ENCODE data around the gene ASB13.
A peak's percentile ranks its signal among the peaks of the same experiment; 100 is the strongest.

Gene ASB13

GRCh38 chr10:5666008-5666840, at the start of gene ASB13:
TSS of gene ASB13 (minus strand) at chr10:5666595. CDS start at chr10:5666551, 44 bp downstream.
- peak in 1 of 3 donors; percentile 38 for DNase-seq (ENCODE audit: low read depth in 3 of 3)

- DNase-seq (ENCODE audit: low read depth in 3 of 3), result no peak
Observed at GRCh38 chr10:5711642-5712041, 45.2 kb upstream of the ASB13 start.

GRCh38 chr10:5710859-5711258, 44.5 kb upstream of the ASB13 start:
- no peak for DNase-seq (ENCODE audit: low read depth in 3 of 3)

GRCh38 chr10:5709865-5710264, 43.5 kb upstream of the ASB13 start:
- no peak for DNase-seq (ENCODE audit: low read depth in 3 of 3)

DNA sequence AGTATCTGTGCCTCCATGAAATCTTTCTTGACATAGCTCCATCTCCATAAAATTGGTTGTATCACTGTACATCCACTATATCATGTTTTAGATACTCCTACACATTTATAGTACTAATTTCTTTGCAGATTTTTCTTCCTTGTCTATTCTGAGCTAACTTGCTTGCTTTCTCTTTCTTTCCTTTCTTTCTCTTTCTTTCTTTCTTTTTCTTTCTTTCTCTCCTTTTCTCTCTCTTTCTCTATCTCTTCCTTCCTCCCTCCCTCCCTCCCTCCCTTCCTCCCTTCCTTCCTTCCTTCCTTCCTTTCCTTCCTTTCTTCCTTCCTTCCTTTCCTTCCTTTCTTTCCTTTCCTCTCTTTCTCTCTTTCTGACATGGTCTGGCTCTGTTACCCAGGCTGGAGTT, 42.0 kb upstream of the ASB13 start:
- DNase-seq (ENCODE audit: low read depth in 3 of 3), result no peak

DNA sequence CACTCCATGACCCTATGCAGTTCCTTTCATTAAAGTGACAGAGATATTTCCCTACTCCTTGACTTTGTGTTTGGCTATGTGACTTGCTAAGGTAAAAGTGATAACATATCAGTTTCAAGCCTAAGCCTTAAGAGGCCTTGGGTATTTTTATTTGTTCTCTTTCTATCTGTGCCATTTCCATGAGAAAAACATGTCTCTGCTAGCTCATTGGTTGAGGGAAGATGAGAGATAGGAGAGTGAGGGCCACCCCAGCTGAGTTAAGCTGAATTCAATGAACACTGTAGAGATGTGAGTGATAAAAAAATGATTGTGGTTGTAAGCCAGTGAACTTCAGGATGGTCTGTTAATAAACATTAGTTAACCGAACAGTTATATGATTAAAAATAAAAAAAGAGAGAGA, 31.7 kb upstream of the ASB13 start:
- DNase-seq (ENCODE audit: low read depth in 3 of 3), result no peak

DNA sequence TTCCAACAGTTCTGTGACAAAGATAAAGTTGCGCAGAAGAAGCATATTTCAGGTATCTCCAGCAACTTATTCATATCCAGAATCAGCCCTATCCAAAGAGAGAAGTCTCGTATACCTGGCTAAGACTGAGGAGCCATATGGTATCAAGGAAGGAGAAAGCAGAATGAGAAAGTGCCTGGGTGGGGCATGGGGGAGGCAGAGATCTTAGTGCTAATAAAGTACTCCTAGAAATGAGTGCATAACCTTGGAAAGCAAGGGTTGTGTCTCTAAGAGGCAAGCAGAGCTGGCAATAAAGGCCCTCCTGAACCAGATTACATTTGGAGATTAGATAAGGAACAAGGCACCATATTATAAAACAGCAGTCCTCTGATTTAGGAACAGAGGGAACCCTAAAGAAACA, 30.9 kb upstream of the ASB13 start:
- DNase-seq (ENCODE audit: low read depth in 3 of 3), result no peak

DNA sequence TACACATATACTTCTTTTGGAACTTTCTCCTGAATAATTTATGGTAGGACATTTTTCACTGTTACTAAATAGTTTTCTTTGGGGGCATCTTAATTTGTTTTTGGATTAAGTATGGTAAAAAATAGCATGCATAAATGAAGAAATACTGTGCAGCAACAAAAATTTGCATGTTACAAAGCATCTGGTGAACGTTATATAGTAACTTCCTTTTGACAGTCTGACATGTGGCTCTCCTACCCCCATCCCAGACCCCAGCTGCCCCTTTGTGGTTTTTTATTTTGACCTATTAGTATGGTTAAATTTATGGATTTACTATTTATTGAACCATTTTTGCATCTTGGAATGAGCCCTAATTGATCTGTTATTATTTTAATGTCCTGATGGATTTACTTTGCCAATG, 28.2 kb upstream of the ASB13 start:
- DNase-seq (ENCODE audit: low read depth in 3 of 3), result no peak

GRCh38 chr10:5692461-5693358, 26.3 kb upstream of the ASB13 start:
- peak; percentile 15 to 56 (median 44) for DNase-seq (ENCODE audit: low read depth in 3 of 3)

DNA sequence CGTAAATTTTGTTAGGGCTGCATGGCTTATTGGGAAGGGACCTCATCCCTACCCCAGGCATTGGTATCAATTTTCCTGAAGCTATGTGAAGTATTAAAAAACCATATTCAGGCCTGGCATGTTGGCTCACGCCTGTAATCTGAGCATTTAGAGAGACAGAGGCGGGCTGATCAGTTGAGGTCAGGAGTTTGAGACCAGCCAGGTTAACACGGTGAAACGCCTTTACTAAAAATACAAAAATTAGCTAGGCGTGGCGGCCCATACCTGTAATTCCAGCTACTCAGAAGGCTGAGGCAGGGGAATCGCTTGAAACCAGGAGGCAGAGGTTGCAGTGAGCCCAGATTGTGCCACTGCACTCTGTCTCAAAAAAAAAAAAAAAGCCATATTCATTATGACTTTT, 25.4 kb upstream of the ASB13 start:
- DNase-seq (ENCODE audit: low read depth in 3 of 3), result no peak

DNA sequence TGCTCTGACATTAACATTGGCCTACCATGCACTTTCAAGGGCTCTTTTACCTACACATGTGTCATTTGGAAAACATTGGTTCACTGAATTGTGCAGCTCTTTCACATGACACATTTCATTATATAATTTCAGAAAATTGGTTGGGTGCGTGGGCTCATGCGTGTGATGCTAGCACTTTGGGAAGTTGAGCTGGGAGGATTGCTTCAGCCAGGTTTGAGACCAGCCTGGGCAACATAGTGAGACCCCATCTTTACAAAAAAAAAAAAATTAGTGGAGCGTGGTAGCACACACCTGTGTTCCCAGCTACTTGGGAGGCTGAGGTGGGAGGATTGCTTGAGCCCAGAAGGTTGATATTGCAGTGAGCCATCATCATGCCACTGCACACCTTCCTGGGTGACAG, 22.2 kb upstream of the ASB13 start:
- DNase-seq (ENCODE audit: low read depth in 3 of 3), result no peak

DNA sequence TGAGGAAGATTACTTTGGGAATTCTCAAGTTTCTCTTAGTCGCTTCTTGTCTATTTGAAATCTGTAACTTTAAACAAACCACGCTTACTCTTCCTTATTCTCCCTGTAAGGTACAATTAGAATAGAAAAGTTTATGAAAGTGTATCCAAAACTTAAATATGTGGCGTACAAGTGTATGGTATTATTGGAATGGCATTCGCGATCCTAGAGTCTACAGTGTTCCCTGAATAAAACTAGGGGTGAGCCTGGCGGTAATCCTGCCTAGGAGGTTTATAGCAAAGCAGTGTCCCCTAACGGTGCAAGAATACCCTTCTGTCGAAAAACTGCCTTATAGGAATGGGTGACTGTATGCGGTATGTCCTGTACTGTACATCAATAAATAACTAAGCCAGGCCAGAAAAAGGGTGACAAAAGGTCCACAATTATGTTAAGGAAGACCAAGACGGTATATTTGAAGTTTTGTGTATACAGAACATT, 19.4 kb upstream of the ASB13 start:
- no peak for DNase-seq (ENCODE audit: low read depth in 3 of 3)

- peak; percentile 49 to 67 (median 54) for DNase-seq (ENCODE audit: low read depth in 3 of 3)
Observed at GRCh38 chr10:5684971-5685763, 18.8 kb upstream of the ASB13 start.

GRCh38 chr10:5684318-5684970, 18.0 kb upstream of the ASB13 start, which contains the start of gene TASOR2:
TSS of gene TASOR2 (plus strand) at chr10:5684838. CDS start at chr10:5720643, 35,805 bp downstream.
- peak; percentile 94 to 96 (median 94) for DNase-seq (ENCODE audit: low read depth in 3 of 3)

DNA sequence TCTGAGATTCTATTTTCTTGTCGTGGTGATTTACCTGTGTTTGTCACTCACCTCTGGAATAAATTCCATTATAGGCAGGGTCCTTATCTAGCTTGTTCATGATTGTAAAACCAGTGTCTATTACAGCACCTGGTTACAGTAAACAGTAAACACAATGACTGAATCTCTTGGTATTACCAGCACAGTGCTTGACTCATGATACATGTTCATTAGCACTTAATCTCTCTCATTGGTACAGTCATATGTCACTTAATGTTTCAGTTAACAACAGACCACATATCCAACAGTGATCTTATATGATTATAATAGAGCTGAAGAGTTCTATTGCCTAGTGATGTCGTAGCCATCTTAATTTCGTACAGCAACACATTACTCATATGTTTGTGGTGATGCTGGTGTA, 16.7 kb upstream of the ASB13 start:
- no peak for DNase-seq (ENCODE audit: low read depth in 3 of 3)

GRCh38 chr10:5681930-5682329, 15.5 kb upstream of the ASB13 start:
- DNase-seq (ENCODE audit: low read depth in 3 of 3), result no peak

DNA sequence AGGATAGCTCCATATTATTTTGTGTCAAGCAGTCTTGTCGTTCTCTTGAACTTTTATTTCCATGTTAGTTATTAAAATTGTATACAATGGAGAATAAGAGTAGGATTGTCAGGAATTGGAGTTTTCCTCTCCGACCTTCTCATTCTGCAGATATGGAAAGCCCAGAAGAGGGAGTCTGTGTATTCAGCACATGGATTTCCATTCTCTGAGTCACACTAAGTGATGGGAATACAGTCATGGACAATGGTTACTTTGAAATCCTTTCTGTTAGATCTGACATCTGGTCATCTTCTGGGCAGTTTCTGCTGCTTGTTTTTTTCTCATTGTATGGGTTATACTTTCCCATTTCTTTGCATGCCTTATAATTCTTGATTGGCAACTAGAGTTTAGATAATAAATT, 13.2 kb upstream of the ASB13 start:
- DNase-seq (ENCODE audit: low read depth in 3 of 3), result no peak

- DNase-seq (ENCODE audit: low read depth in 3 of 3), result no peak
Observed at GRCh38 chr10:5679037-5679435, 12.6 kb upstream of the ASB13 start.

- no peak for DNase-seq (ENCODE audit: low read depth in 3 of 3)
Observed at GRCh38 chr10:5678397-5679036, 12.1 kb upstream of the ASB13 start.

GRCh38 chr10:5670662-5671375, 4.4 kb upstream of the ASB13 start:
- DNase-seq (ENCODE audit: low read depth in 3 of 3), result no peak

All from stimulated activated CD4-positive, alpha-beta T cell treated with anti-CD3 and anti-CD28 coated beads, TNF-alpha, amount 100 ng/mL, for 48 hours (primary cell).